PC-3 (cell line): ENCODE data around the gene RNF182. TPM values are rescaled to one million over a fixed set of nuclear protein-coding genes. Genes with fewer than 3 reads are reported as not detected.

Experiments
- ATAC-seq: fragments of 200-7000 bp; cut with Tn5 transposase; 2 replicates; pipeline ENCODE4 v1.9.1; 2020; ENCODE audit warnings: mild to moderate bottlenecking, moderate library complexity
- BruUV-seq: library from RNA; stranded (reverse); fragments of 400-500 nt; replicated peaks from 2 replicates; lab custom pipeline; 2021; lab: Mats Ljungman, UMichigan
- CTCF ChIA-PET: fragments of 300-600 bp; sonication (Branson Sonifier 250); formaldehyde crosslinking; loops from one replicate; lab custom pipeline; 2022; ENCODE audit warnings: antibody characterized with exemption; lab: Charles Lee
- POLR2A ChIA-PET: fragments of 300-600 bp; sonication (Branson Sonifier 250); formaldehyde crosslinking; loops from one replicate; lab custom pipeline; 2022; ENCODE audit warnings: antibody characterized with exemption; ENCODE audit not compliant: unreplicated experiment; lab: Charles Lee
- DNase-seq: peaks from one replicate; pipeline ENCODE4 v3.0.0-alpha.2; 2015
- H2AFZ ChIP-seq: fragments of 300-600 bp; sonication (generic); 2 replicates; pipeline ENCODE4 v1.6.0; 2016; ENCODE audit warnings: antibody characterized with exemption, low read length
- H3F3A ChIP-seq: fragments of 300-600 bp; sonication (generic); one replicate; pipeline ENCODE4 v1.6.0; 2017; ENCODE audit warnings: antibody characterized with exemption, low read length, control low read depth, mild to moderate bottlenecking; ENCODE audit not compliant: unreplicated experiment
- H3K27ac ChIP-seq: fragments of 300-600 bp; sonication (generic); 2 replicates; pipeline ENCODE4 v1.5.1; 2016; ENCODE audit warnings: mild to moderate bottlenecking, low read length
- H3K27me3 ChIP-seq: fragments of 300-600 bp; sonication (generic); 2 replicates; pipeline ENCODE4 v1.6.1; 2016; ENCODE audit warnings: low read length, mixed read lengths
- H3K36me3 ChIP-seq: fragments of 300-600 bp; sonication (generic); 2 replicates; pipeline ENCODE4 v1.6.1; 2016; ENCODE audit warnings: low read depth, mixed run types, low read length, mixed read lengths
- H3K4me1 ChIP-seq: fragments of 300-600 bp; sonication (generic); 2 replicates; pipeline ENCODE4 v1.5.1; 2016; ENCODE audit warnings: low read length; ENCODE audit not compliant: insufficient read depth
- H3K4me2 ChIP-seq: fragments of 300-600 bp; sonication (generic); 2 replicates; pipeline ENCODE4 v1.6.0; 2016; ENCODE audit warnings: low read length
- H3K4me3 ChIP-seq: fragments of 300-600 bp; sonication (generic); 2 replicates; pipeline ENCODE4 v1.5.1; 2016; ENCODE audit warnings: mild to moderate bottlenecking, low read length, mixed read lengths
- H3K79me2 ChIP-seq: fragments of 300-600 bp; sonication (generic); 2 replicates; pipeline ENCODE4 v1.6.1; 2017; ENCODE audit warnings: low read length, mixed read lengths
- H3K9ac ChIP-seq: fragments of 300-600 bp; sonication (generic); 2 replicates; pipeline ENCODE4 v1.6.0; 2016; ENCODE audit warnings: mild to moderate bottlenecking, low read length
- H3K9me2 ChIP-seq: fragments of 300-600 bp; sonication (generic); replicated peaks from 2 replicates; pipeline ENCODE4 v1.6.1; 2016; ENCODE audit warnings: mixed run types, low read length, mixed read lengths
- H3K9me3 ChIP-seq: fragments of 300-600 bp; sonication (generic); 2 replicates; pipeline ENCODE4 v1.6.1; 2016; ENCODE audit warnings: low read length, mixed read lengths
- H4K20me1 ChIP-seq: fragments of 300-600 bp; sonication (generic); 2 replicates; pipeline ENCODE4 v1.6.1; 2016; ENCODE audit warnings: low read length, mixed read lengths
- CTCF ChIP-seq: fragments of 300-600 bp; sonication (generic); conservative IDR thresholded peaks from 2 replicates; pipeline ENCODE4 v1.5.1; 2017; ENCODE audit warnings: antibody characterized with exemption, low read depth, mild to moderate bottlenecking, low read length
- EZH2 ChIP-seq: fragments of 300-600 bp; sonication (generic); IDR thresholded peaks from one replicate; pipeline ENCODE4 v1.6.1; 2017; ENCODE audit warnings: antibody characterized with exemption, mild to moderate bottlenecking, low read length; ENCODE audit not compliant: unreplicated experiment
- EZH2phosphoT487 ChIP-seq: fragments of 300-600 bp; sonication (generic); IDR thresholded peaks from 2 replicates; pipeline ENCODE4 v1.6.1; 2018; ENCODE audit warnings: mild to moderate bottlenecking, antibody characterized with exemption, low read length, borderline replicate concordance
- intact Hi-C: fragments of 100-400 bp; cut with micrococcal nuclease; formaldehyde crosslinking; loops from 2 replicates; pipeline ENCODE4 v1.9.0; 2023
- total RNA-seq: library from RNA; depleted of rRNA; stranded (reverse); fragments of >200 nt; gene quantifications from 2 replicates; pipeline ENCODE4 v1.2.3, GENCODE V29; 2014

The RNF182 gene
- total RNA-seq, 1 experiment from 2014 or later, result 24.7 TPM

- Histone ChIP-seq H3K36me3 (no peaks in the 10 kb centered on the region), H3K4me1 (peaks cover under 1% of the 10 kb centered on the region; the same call in 1 of the 2 replicates), H4K20me1 (no peaks in the 10 kb centered on the region), H3K4me2 (no peak overlapping the region), H3K79me2 (no peaks in the 10 kb centered on the region), H3K9ac (no peak overlapping the region), H3K9me3 (no peaks in the 10 kb centered on the region), H3K4me3 (no peak overlapping the region), H2AFZ (no peak overlapping the region), H3K27me3 (no peaks in the 10 kb centered on the region), H3F3A (no peaks in the 10 kb centered on the region), H3K9me2 (no peaks in the 10 kb centered on the region), H3K27ac (no peak overlapping the region)
- ChIA-PET CTCF (no interaction called here), POLR2A (no interaction called here)
- DNase-seq, result no peak
- no TSS peak for BruUV-seq
- intact Hi-C loops, result no loop called here
- no peak for TF ChIP-seq EZH2phosphoT487
- no peak for TF ChIP-seq CTCF
- no peak for TF ChIP-seq EZH2
- ATAC-seq, result no peak
These were observed 21.8 kb upstream of the RNF182 start for GRCh38 chr6:13902922-13903321.

GRCh38 chr6:13903364-13903763 lies 21.4 kb upstream of the RNF182 start:
- ATAC-seq, result no peak
- no peak overlapping the region for H3K4me2 ChIP-seq
- no peak overlapping the region for H3K9ac ChIP-seq
- no TSS peak for BruUV-seq
- ChIA-PET CTCF (no interaction called here), POLR2A (no interaction called here)
- H3K79me2 ChIP-seq, result no peaks in the 10 kb centered on the region
- H3K9me3 ChIP-seq, result no peaks in the 10 kb centered on the region
- H4K20me1 ChIP-seq, result no peaks in the 10 kb centered on the region
- H3K36me3 ChIP-seq, result no peaks in the 10 kb centered on the region
- H2AFZ ChIP-seq, result no peak overlapping the region
- no peaks in the 10 kb centered on the region for H3F3A ChIP-seq
- intact Hi-C loops, result no loop called here
- no peak for TF ChIP-seq EZH2phosphoT487
- no peak for TF ChIP-seq EZH2
- no peak for TF ChIP-seq CTCF
- no peak overlapping the region for H3K4me3 ChIP-seq
- no peaks in the 10 kb centered on the region for H3K27me3 ChIP-seq
- peaks cover 5% of the 10 kb centered on the region; the same call in 1 of the 2 replicates for H3K4me1 ChIP-seq
- H3K27ac ChIP-seq, result no peak overlapping the region
- DNase-seq, result no peak
- no peaks in the 10 kb centered on the region for H3K9me2 ChIP-seq

DNA sequence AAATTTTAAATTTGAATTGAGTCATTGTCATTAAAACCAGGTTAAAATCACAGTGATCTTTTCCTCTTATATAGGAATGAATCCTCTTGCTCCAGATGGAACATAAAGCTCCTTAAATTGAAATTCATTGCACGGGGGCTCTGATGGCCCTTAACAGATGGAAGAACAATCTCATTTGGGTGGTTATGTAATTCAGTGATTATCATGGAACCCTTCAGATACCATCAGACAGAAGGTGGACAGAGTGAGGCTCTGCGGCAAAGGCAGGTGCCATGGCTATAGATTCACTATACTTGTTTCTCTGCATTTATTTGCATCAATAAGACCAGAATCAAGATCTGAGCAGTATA lies 17.8 kb upstream of the RNF182 start:
- intact Hi-C loops, result loop anchor here (5.0 kb wide), 1 partner anchor 110 kb away; no protein-coding TSS in a partner anchor
- ChIA-PET POLR2A (no interaction called here), CTCF (interaction anchor here (0.6 kb wide), 1 partner anchor 160 kb away, joined by 3 read pairs; no protein-coding TSS in a partner anchor)

More for the DNA sequence above, 17.8 kb upstream of the RNF182 start:
- no TSS peak for BruUV-seq
- Histone ChIP-seq H3K9me3 (no peaks in the 10 kb centered on the region), H3F3A (no peaks in the 10 kb centered on the region), H3K27ac (no peak overlapping the region), H3K9ac (no peak overlapping the region), H2AFZ (no peak overlapping the region), H3K36me3 (no peaks in the 10 kb centered on the region), H3K79me2 (no peaks in the 10 kb centered on the region), H3K9me2 (no peaks in the 10 kb centered on the region), H3K27me3 (no peaks in the 10 kb centered on the region), H4K20me1 (no peaks in the 10 kb centered on the region), H3K4me2 (no peak overlapping the region), H3K4me1 (peaks cover 12% of the 10 kb centered on the region; the same call in 1 of the 2 replicates), H3K4me3 (no peak overlapping the region)
- TF ChIP-seq EZH2phosphoT487 (no peak), CTCF (no peak), EZH2 (no peak)
- ATAC-seq (no peak), DNase-seq (no peak)
